Endothelial cell of umbilical vein (primary cell): Measurements from ENCODE around the gene SLAMF6. TPM values are rescaled to one million over a fixed set of nuclear protein-coding genes. Genes with fewer than 3 reads are reported as not detected.
"Not testable (repeated sequence)": the region's sequence is repeated elsewhere in the genome, so short reads cannot be mapped to it uniquely, and the experiment has no call there.

Source experiments
- BruUV-seq: library from RNA; stranded (reverse); fragments of 400-500 nt; replicated peaks from 2 replicates; lab custom pipeline; 2021; lab: Mats Ljungman, UMichigan
- CTCF ChIA-PET: fragments of 300-600, 350-600 bp; sonication (Branson Sonifier 250); formaldehyde crosslinking; loops from one replicate; lab custom pipeline; 2021; ENCODE audit warnings: antibody characterized with exemption, inconsistent platforms; lab: Charles Lee
- POLR2A ChIA-PET: fragments of 300-600, 350-600 bp; sonication (Branson Sonifier 250); formaldehyde crosslinking; loops from one replicate; lab custom pipeline; 2021; ENCODE audit warnings: antibody characterized with exemption, inconsistent platforms; lab: Charles Lee
- DNase-seq: peaks from one replicate; pipeline ENCODE4 v3.0.0-alpha.2; 2011; ENCODE audit warnings: low read depth, low spot score
- FAIRE-seq: peaks from 2 replicates; lab custom pipeline; 2011; peaks lifted over from hg19 to GRCh38; lab: Jason Lieb, UNC
- H2AFZ ChIP-seq: 2 replicates; pipeline ENCODE4 v1.6.0; 2012; ENCODE audit warnings: low read depth, low read length, control low read depth, inconsistent platforms
- H3K27ac ChIP-seq: 2 replicates; pipeline ENCODE4 v1.5.1; 2011; ENCODE audit warnings: low read depth, mild to moderate bottlenecking, control low read depth, low read length, moderate library complexity; ENCODE audit not compliant: insufficient read depth
- H3K27me3 ChIP-seq, 2 experiments: 2 replicates each; pipeline versions ENCODE4 v1.6.0 to v1.6.1; 2011; ENCODE audit warnings: low read length in 2 of 2, mixed read lengths in 1 of 2; ENCODE audit not compliant: control insufficient read depth in 2 of 2, insufficient read depth in 2 of 2
- H3K36me3 ChIP-seq, 2 experiments: 2 replicates in 1 of 2; 3 replicates in 1 of 2; pipeline ENCODE4 v1.5.1; 2011; ENCODE audit warnings: low read length in 2 of 2, mild to moderate bottlenecking in 1 of 2, moderate library complexity in 1 of 2; ENCODE audit not compliant: control insufficient read depth in 2 of 2, insufficient read depth in 2 of 2; ENCODE audit errors: extremely low read depth in 1 of 2
- H3K4me1 ChIP-seq: 3 replicates; pipeline ENCODE4 v1.5.1; 2011; ENCODE audit warnings: mild to moderate bottlenecking, low read length; ENCODE audit not compliant: control insufficient read depth, insufficient read depth; ENCODE audit errors: extremely low read depth
- H3K4me2 ChIP-seq: 2 replicates; pipeline ENCODE4 v1.6.1; 2011; ENCODE audit warnings: low read length, control low read depth, mixed read lengths; ENCODE audit not compliant: insufficient read depth
- H3K4me3 ChIP-seq, 3 experiments: fragments of 200-600 bp in 1 of 3; sonication (generic), shearing (Covaris generic) in 1 of 3; replicated peaks in 1 of 3; 2 replicates each; pipeline ENCODE4 v1.5.1; 2011 to 2016; ENCODE audit warnings: control low read depth in 3 of 3, low read length in 3 of 3, mild to moderate bottlenecking in 2 of 3, inconsistent platforms in 1 of 3, low read depth in 1 of 3, moderate library complexity in 1 of 3; ENCODE audit not compliant: insufficient read depth in 1 of 3
- H3K79me2 ChIP-seq: 2 replicates; pipeline ENCODE4 v1.6.0; 2012; ENCODE audit warnings: low read length, inconsistent platforms; ENCODE audit not compliant: control insufficient read depth, insufficient read depth
- H3K9ac ChIP-seq: replicated peaks from 2 replicates; pipeline ENCODE3; 2011; ENCODE audit warnings: low read length, control low read depth; ENCODE audit not compliant: insufficient read depth; ENCODE audit errors: extremely low read depth
- H3K9me1 ChIP-seq: replicated peaks from 3 replicates; pipeline ENCODE4 v1.6.0; 2011; ENCODE audit warnings: mild to moderate bottlenecking, low read length; ENCODE audit not compliant: control insufficient read depth, insufficient read depth; ENCODE audit errors: extremely low read depth
- H3K9me3 ChIP-seq: replicated peaks from 2 replicates; pipeline ENCODE4 v1.5.1; 2012; ENCODE audit warnings: low read length, inconsistent platforms; ENCODE audit not compliant: control insufficient read depth, insufficient read depth
- H4K20me1 ChIP-seq: replicated peaks from 2 replicates; pipeline ENCODE3; 2011; ENCODE audit warnings: mild to moderate bottlenecking, low read length; ENCODE audit not compliant: control insufficient read depth, insufficient read depth; ENCODE audit errors: extremely low read depth
- EZH2 ChIP-seq: IDR thresholded peaks from 2 replicates; pipeline ENCODE4 v1.6.1; 2012; ENCODE audit warnings: borderline replicate concordance, low read depth, mild to moderate bottlenecking, moderate library complexity, low read length, inconsistent platforms; ENCODE audit not compliant: severe bottlenecking
- FOS ChIP-seq: IDR thresholded peaks from 2 replicates; pipeline ENCODE4 v1.6.1; 2011; ENCODE audit warnings: mild to moderate bottlenecking, low read length, moderate library complexity, borderline replicate concordance; ENCODE audit not compliant: insufficient read depth
- GATA2 ChIP-seq: IDR thresholded peaks from 2 replicates; pipeline ENCODE4 v1.7.0; 2011; ENCODE audit warnings: low read depth, mild to moderate bottlenecking, moderate library complexity, mixed read lengths, low read length; ENCODE audit not compliant: insufficient read length, insufficient read depth
- MYC ChIP-seq: IDR thresholded peaks from one replicate; pipeline ENCODE4 v1.6.1; 2011; ENCODE audit warnings: mild to moderate bottlenecking, low read depth, low read length
- POLR2A ChIP-seq: IDR thresholded peaks from 2 replicates; pipeline ENCODE4 v1.6.1; 2012; ENCODE audit warnings: low read depth, mild to moderate bottlenecking, control low read depth, low read length
- POLR2AphosphoS5 ChIP-seq: IDR thresholded peaks from 2 replicates; pipeline ENCODE4 v1.6.1; 2012; ENCODE audit warnings: low read depth, mild to moderate bottlenecking, control low read depth, low read length, moderate library complexity; ENCODE audit not compliant: insufficient read depth
- dilution Hi-C: fragments of 300-500 bp; cut with MboI; formaldehyde crosslinking; loops from one replicate; pipeline ENCODE4 v1.15.0; 2019; ENCODE audit warnings: low sequenced_read_pairs; ENCODE audit not compliant: extremely low pct_ligation_motif_present
- intact Hi-C: fragments of 100-400 bp; cut with micrococcal nuclease; formaldehyde crosslinking; loops from one replicate; pipeline ENCODE4 v1.10.0; 2022
- polyA plus RNA-seq, 4 experiments: library from polyadenylated mRNA; depleted of rRNA in 3 of 4; stranded (reverse) in 3 of 4; unstranded in 1 of 4; fragments of >200 nt; gene quantifications; 2 replicates each; pipeline versions ENCODE4 v1.2.1 to v1.2.3, GENCODE V29; 2011 to 2012; ENCODE audit warnings: missing spikeins in 1 of 4
- total RNA-seq: library from RNA; stranded (reverse); gene quantifications from 2 replicates; pipeline ENCODE4 v1.2.3, GENCODE V29; 2021
- TF ChIP-seq, protein P1 (sequence below): IDR thresholded peaks from 2 replicates; pipeline ENCODE4 v1.6.1; 2011; ENCODE audit not compliant: insufficient read depth, insufficient read length

SLAMF6 gene
- total and polyA plus RNA-seq, 2 donors (not counting 3 experiments of a cell fraction or from before 2014, with no cell fraction given): not detected

DNA sequence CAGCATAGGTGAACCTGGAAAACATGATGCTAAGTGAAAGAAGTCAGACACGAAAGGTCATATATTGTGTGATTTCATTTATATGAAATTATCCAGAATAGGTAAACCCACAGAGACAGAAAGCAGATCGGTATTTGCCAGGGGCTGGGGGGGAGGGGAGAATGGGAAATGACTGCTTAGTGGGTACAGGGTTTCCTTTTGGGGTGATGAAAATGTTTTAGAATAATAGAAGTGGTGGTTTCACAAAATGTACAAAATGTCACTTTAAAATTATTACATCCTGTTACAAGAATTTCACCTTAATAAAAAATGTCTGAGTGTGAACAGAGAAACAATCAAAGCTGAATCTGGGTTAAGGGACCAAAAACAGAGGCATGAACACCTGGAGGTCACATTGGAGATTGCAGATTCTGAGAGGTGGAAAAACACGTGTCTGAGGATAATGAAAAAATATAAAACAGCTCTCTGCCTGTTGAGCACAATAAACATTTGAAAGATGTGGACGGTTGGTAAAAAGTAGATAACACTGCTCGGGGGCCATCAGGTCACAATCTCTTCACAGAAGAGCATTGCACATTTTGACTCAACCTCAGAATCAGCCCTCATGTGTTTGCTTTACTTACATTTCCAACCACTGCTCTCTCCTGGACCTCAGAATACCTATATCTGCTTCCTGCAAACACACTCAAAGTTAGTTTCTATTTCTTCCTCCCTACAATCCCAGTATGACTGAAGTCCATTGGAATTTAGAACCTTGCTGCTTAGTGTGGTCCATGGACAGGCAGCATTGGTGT lies 3.2 kb downstream of the SLAMF6 start:
- FAIRE-seq (no peak), DNase-seq (no peak)
- no peak overlapping the region for H3K9ac ChIP-seq
- H3K79me2 ChIP-seq: no peaks in the 10 kb centered on the region
- no peaks in the 10 kb centered on the region for H3K9me1 ChIP-seq
- intact Hi-C loops: no loop called here
- no peak overlapping the region for H3K4me2 ChIP-seq
- H3K27ac ChIP-seq: no peak overlapping the region
- no peak overlapping the region for H2AFZ ChIP-seq
- ChIA-PET POLR2A (no interaction called here), CTCF (no interaction called here)
- TF ChIP-seq, protein P1, sequence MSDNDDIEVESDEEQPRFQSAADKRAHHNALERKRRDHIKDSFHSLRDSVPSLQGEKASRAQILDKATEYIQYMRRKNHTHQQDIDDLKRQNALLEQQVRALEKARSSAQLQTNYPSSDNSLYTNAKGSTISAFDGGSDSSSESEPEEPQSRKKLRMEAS: no peak
- no peak for TF ChIP-seq MYC
- TF ChIP-seq EZH2: no peak
- TF ChIP-seq GATA2: no peak
- no peak for TF ChIP-seq POLR2A
- no peak for TF ChIP-seq FOS
- TF ChIP-seq POLR2AphosphoS5: no peak
- no peaks in the 10 kb centered on the region for H4K20me1 ChIP-seq
- no peaks in the 10 kb centered on the region for H3K36me3 ChIP-seq
- no peaks in the 10 kb centered on the region for H3K9me3 ChIP-seq
- H3K4me1 ChIP-seq: no peaks in the 10 kb centered on the region
- H3K27me3 ChIP-seq: no peaks in the 10 kb centered on the region
- no TSS peak for BruUV-seq
- no peak overlapping the region for H3K4me3 ChIP-seq
- dilution Hi-C loops: no loop called here

DNA sequence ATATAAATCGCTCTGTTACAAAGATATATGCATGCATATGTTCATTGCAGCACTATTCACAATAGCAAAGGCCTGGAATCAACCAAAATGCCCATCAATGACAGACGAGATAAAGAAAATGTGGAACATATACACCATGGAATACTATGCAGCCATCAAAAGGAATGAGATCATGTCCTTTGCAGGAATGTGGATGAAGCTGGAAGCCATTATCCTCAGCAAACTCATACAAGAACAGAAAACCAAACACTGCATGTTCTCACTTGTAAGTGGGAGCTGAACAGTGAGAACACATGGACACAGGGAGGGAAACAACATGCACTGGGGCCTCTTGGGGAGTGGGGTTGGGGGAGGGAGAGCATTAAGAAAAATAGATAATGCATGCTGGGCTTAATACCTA lies 5.5 kb downstream of the SLAMF6 start:
- BruUV-seq, DNase-seq, H3K9me1 ChIP-seq, intact Hi-C loops, dilution Hi-C loops, H3K36me3 ChIP-seq, H3K79me2 ChIP-seq, H3K27me3 ChIP-seq, CTCF ChIA-PET, H2AFZ ChIP-seq, H3K4me2 ChIP-seq, H3K4me3 ChIP-seq, POLR2A ChIA-PET, H3K27ac ChIP-seq, H3K9me3 ChIP-seq, FAIRE-seq, H4K20me1 ChIP-seq, H3K4me1 ChIP-seq, H3K9ac ChIP-seq: not testable (repeated sequence)

DNA sequence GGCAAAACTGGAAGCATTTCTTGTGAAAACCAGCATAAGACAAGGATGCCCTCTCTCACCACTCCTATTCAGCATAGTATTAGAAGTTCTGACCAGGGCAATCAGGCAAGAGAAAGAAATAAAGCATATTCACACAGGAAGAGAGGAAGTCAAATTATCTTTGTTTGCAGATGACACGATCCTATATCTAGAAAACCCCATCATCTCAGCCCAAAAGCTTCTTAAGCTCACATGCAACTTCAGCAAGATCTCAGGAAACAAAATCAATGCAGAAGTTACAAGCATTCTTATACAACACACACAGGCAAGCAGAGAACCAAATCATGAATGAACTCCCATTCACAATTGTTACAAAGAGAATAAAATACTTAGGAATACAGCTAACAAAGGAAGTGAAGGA lies 7.1 kb downstream of the SLAMF6 start:
- FAIRE-seq, H3K9me1 ChIP-seq, H4K20me1 ChIP-seq, DNase-seq, BruUV-seq, H3K4me1 ChIP-seq, dilution Hi-C loops, H3K4me2 ChIP-seq, CTCF ChIA-PET, H3K27ac ChIP-seq, H3K4me3 ChIP-seq, H2AFZ ChIP-seq, H3K9me3 ChIP-seq, POLR2A ChIA-PET, H3K36me3 ChIP-seq, intact Hi-C loops, H3K9ac ChIP-seq, H3K27me3 ChIP-seq, H3K79me2 ChIP-seq: not testable (repeated sequence)
